K562 (cell line): ENCODE results near the gene ATMIN. TPM values are rescaled to one million over a fixed set of nuclear protein-coding genes. Genes with fewer than 3 reads are reported as not detected.

Source experiments
- EZH2 ChIP-seq: IDR thresholded peaks from 2 replicates; pipeline ENCODE4 v1.6.1; 2012; ENCODE audit warnings: low read depth, mild to moderate bottlenecking, inconsistent platforms, low read length, borderline replicate concordance
- HNRNPL ChIP-seq: fragments of 200-400 bp; formaldehyde crosslinking; IDR thresholded peaks from 2 replicates; pipeline ENCODE4 v1.6.1; 2017; ENCODE audit warnings: low read depth, mild to moderate bottlenecking, low read length
- MAFK ChIP-seq: IDR thresholded peaks from 2 replicates; pipeline ENCODE4 v1.6.1; 2011; ENCODE audit warnings: low read length, improper control_type of control experiment
- SP2 ChIP-seq: IDR thresholded peaks from 2 replicates; pipeline ENCODE4 v1.6.1; 2011; ENCODE audit warnings: mild to moderate bottlenecking, low read depth, low read length, moderate library complexity; ENCODE audit not compliant: poor library complexity, severe bottlenecking; ENCODE audit errors: extremely low read depth
- ZNF586 ChIP-seq: fragments of 450-650 bp; formaldehyde crosslinking; conservative IDR thresholded peaks from 2 replicates; pipeline ENCODE4 v1.4.0; 2020; ENCODE audit warnings: mild to moderate bottlenecking, moderate library complexity
- polyA plus RNA-seq, 8 experiments: library from polyadenylated mRNA; depleted of rRNA in 4 of 8; stranded (reverse) in 5 of 8; unstranded in 3 of 8; fragments of >200 nt; fragmentation: Nextera tagmentation in 2 of 8; fragmentation: Illumina TruSeq in 1 of 8; extraction: Ambion mirVana in 2 of 8; extraction: Trizol in 1 of 8; gene quantifications; 2 replicates each; pipeline versions ENCODE4 v1.2.1 to v1.2.3, GENCODE V29; 2011 to 2014; ENCODE audit warnings: inconsistent platforms in 1 of 8, missing spikeins in 1 of 8
- total RNA-seq, 7 experiments: library from RNA; depleted of rRNA in 6 of 7; stranded (reverse); fragments of >200 nt in 6 of 7; fragmentation: Illumina TruSeq in 2 of 7; extraction: Trizol in 2 of 7; gene quantifications; 2 replicates each; pipeline versions ENCODE4 v1.2.1 to v1.2.3, GENCODE V29; 2011 to 2021; ENCODE audit warnings: low replicate concordance in 1 of 7
- TF ChIP-seq, protein P1 (sequence below): fragments of 450-650 bp; IDR thresholded peaks from 2 replicates; pipeline ENCODE4 v1.6.1; 2016; ENCODE audit warnings: mild to moderate bottlenecking, moderate library complexity
- TF ChIP-seq, protein P2 (sequence below), 2 experiments: fragments of 450-650 bp; formaldehyde crosslinking in 1 of 2; IDR thresholded peaks; 2 replicates each; pipeline versions ENCODE4 v1.4.0 to v1.6.1; 2014 to 2020; ENCODE audit warnings: mild to moderate bottlenecking in 2 of 2, borderline replicate concordance in 1 of 2, low read depth in 1 of 2

Gene ATMIN
- total and polyA plus RNA-seq, 9 of the 15 experiments (the other 6 are each of a cell fraction or from before 2014, with no cell fraction given): 6.7 to 40.9 (median 23.4) TPM

DNA sequence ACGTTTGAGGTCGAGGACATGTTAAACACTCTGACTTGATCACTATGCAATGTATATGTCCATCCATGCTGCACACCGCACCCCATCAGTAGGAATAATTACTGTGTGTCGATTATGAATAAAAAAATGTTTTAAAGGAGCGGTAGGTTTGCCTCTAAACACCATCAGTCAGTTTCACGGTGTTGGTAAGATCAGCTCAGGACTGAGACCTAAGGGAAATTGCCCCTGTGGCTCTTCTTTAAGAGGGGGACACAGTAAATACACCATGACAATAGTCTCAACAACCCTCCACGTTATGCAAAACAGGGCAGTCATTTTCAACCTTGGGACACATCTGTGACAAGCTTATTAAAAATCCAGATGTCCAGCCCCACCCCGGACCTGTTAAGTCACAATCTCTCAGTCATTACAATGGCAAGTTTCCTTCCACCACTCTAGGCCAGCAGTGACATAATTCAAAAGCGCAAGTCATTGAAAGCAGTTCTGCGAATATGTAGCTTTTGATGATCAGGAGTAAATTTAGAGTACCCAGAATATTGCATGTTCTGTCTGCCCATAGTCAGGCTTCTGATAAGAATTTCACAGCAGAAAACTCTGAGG, 1.2 kb downstream of the ATMIN start (continued):
- TF ChIP-seq ZNF586 (CRISPR knock-in tag): no peak
- TF ChIP-seq SP2: no peak
- no peak for TF ChIP-seq HNRNPL
- TF ChIP-seq MAFK: peak; percentile 10; the same call in 1 of the 2 replicates
- TF ChIP-seq, protein P1, sequence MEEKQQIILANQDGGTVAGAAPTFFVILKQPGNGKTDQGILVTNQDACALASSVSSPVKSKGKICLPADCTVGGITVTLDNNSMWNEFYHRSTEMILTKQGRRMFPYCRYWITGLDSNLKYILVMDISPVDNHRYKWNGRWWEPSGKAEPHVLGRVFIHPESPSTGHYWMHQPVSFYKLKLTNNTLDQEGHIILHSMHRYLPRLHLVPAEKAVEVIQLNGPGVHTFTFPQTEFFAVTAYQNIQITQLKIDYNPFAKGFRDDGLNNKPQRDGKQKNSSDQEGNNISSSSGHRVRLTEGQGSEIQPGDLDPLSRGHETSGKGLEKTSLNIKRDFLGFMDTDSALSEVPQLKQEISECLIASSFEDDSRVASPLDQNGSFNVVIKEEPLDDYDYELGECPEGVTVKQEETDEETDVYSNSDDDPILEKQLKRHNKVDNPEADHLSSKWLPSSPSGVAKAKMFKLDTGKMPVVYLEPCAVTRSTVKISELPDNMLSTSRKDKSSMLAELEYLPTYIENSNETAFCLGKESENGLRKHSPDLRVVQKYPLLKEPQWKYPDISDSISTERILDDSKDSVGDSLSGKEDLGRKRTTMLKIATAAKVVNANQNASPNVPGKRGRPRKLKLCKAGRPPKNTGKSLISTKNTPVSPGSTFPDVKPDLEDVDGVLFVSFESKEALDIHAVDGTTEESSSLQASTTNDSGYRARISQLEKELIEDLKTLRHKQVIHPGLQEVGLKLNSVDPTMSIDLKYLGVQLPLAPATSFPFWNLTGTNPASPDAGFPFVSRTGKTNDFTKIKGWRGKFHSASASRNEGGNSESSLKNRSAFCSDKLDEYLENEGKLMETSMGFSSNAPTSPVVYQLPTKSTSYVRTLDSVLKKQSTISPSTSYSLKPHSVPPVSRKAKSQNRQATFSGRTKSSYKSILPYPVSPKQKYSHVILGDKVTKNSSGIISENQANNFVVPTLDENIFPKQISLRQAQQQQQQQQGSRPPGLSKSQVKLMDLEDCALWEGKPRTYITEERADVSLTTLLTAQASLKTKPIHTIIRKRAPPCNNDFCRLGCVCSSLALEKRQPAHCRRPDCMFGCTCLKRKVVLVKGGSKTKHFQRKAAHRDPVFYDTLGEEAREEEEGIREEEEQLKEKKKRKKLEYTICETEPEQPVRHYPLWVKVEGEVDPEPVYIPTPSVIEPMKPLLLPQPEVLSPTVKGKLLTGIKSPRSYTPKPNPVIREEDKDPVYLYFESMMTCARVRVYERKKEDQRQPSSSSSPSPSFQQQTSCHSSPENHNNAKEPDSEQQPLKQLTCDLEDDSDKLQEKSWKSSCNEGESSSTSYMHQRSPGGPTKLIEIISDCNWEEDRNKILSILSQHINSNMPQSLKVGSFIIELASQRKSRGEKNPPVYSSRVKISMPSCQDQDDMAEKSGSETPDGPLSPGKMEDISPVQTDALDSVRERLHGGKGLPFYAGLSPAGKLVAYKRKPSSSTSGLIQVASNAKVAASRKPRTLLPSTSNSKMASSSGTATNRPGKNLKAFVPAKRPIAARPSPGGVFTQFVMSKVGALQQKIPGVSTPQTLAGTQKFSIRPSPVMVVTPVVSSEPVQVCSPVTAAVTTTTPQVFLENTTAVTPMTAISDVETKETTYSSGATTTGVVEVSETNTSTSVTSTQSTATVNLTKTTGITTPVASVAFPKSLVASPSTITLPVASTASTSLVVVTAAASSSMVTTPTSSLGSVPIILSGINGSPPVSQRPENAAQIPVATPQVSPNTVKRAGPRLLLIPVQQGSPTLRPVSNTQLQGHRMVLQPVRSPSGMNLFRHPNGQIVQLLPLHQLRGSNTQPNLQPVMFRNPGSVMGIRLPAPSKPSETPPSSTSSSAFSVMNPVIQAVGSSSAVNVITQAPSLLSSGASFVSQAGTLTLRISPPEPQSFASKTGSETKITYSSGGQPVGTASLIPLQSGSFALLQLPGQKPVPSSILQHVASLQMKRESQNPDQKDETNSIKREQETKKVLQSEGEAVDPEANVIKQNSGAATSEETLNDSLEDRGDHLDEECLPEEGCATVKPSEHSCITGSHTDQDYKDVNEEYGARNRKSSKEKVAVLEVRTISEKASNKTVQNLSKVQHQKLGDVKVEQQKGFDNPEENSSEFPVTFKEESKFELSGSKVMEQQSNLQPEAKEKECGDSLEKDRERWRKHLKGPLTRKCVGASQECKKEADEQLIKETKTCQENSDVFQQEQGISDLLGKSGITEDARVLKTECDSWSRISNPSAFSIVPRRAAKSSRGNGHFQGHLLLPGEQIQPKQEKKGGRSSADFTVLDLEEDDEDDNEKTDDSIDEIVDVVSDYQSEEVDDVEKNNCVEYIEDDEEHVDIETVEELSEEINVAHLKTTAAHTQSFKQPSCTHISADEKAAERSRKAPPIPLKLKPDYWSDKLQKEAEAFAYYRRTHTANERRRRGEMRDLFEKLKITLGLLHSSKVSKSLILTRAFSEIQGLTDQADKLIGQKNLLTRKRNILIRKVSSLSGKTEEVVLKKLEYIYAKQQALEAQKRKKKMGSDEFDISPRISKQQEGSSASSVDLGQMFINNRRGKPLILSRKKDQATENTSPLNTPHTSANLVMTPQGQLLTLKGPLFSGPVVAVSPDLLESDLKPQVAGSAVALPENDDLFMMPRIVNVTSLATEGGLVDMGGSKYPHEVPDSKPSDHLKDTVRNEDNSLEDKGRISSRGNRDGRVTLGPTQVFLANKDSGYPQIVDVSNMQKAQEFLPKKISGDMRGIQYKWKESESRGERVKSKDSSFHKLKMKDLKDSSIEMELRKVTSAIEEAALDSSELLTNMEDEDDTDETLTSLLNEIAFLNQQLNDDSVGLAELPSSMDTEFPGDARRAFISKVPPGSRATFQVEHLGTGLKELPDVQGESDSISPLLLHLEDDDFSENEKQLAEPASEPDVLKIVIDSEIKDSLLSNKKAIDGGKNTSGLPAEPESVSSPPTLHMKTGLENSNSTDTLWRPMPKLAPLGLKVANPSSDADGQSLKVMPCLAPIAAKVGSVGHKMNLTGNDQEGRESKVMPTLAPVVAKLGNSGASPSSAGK: no peak
- no peak for TF ChIP-seq EZH2
- TF ChIP-seq, protein P2, sequence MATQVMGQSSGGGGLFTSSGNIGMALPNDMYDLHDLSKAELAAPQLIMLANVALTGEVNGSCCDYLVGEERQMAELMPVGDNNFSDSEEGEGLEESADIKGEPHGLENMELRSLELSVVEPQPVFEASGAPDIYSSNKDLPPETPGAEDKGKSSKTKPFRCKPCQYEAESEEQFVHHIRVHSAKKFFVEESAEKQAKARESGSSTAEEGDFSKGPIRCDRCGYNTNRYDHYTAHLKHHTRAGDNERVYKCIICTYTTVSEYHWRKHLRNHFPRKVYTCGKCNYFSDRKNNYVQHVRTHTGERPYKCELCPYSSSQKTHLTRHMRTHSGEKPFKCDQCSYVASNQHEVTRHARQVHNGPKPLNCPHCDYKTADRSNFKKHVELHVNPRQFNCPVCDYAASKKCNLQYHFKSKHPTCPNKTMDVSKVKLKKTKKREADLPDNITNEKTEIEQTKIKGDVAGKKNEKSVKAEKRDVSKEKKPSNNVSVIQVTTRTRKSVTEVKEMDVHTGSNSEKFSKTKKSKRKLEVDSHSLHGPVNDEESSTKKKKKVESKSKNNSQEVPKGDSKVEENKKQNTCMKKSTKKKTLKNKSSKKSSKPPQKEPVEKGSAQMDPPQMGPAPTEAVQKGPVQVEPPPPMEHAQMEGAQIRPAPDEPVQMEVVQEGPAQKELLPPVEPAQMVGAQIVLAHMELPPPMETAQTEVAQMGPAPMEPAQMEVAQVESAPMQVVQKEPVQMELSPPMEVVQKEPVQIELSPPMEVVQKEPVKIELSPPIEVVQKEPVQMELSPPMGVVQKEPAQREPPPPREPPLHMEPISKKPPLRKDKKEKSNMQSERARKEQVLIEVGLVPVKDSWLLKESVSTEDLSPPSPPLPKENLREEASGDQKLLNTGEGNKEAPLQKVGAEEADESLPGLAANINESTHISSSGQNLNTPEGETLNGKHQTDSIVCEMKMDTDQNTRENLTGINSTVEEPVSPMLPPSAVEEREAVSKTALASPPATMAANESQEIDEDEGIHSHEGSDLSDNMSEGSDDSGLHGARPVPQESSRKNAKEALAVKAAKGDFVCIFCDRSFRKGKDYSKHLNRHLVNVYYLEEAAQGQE (IDR thresholded peaks at IDR 0.05; ENCODE audit: borderline replicate concordance): no peak
- TF ChIP-seq, protein P2 (CRISPR knock-in tag; IDR thresholded peaks at IDR 0.05; ENCODE audit: low read depth): no peak
